Left colon (tissue), 2 donors: Measurements from ENCODE around the gene CDKN1C. TPM values are rescaled to one million over a fixed set of nuclear protein-coding genes. Genes with fewer than 3 reads are reported as not detected.
A peak's percentile ranks its signal among the peaks of the same experiment; 100 is the strongest.

Experiments
- ATAC-seq: fragments of 200-7000 bp; cut with Tn5 transposase; one replicate; pipeline ENCODE4 v1.9.1; 2020; ENCODE audit warnings: mild to moderate bottlenecking, moderate library complexity
- DNase-seq, 2 donors: peaks; one replicate each; pipeline ENCODE4 v3.0.0-alpha.2; 2020
- intact Hi-C, 2 donors: fragments of 100-400 bp; cut with DNase I in 1 of 2; cut with micrococcal nuclease in 1 of 2; formaldehyde crosslinking; loops; one replicate each; pipeline versions ENCODE4 v1.11.2 to v1.14.0; 2022; cut with DNase I, micrococcal nuclease
- total RNA-seq, 2 donors: library from RNA; stranded (reverse); fragmentation: NEBNext Ultra II Directional; extraction: Animal tissue kit (Norgen Biotek cat#: 25700); gene quantifications; one replicate each; pipeline ENCODE4 v1.2.1, GENCODE V29; 2021
- donor health status: DM: no; HTN: no; CAD: no.
- donor health status: DM: yes; HTN: yes; CAD: no.

Gene CDKN1C
- total RNA-seq, 2 donors from 2014 or later: 5.8 to 10.6 TPM

GRCh38 chr11:2862395-2863275 lies 22.9 kb downstream of the CDKN1C start:
- peak in 1 of 2 donors; percentile 18 for DNase-seq
- intact Hi-C loops: no loop called here
- ATAC-seq: peak; percentile 41

- peak; percentile 82 for ATAC-seq
- intact Hi-C loops: no loop called here
- peak; percentile 20 to 51 for DNase-seq
These were observed 24.9 kb downstream of the CDKN1C start for GRCh38 chr11:2860636-2861035.

- intact Hi-C loops: no loop called here
- no peak for DNase-seq
- ATAC-seq: no peak
These were observed 25.9 kb downstream of the CDKN1C start for GRCh38 chr11:2859699-2860037.

- intact Hi-C loops: no loop called here
- ATAC-seq (no peak), DNase-seq (no peak)
These were observed 26.4 kb downstream of the CDKN1C start for GRCh38 chr11:2858995-2859698.

GRCh38 chr11:2857918-2858317 lies 27.7 kb downstream of the CDKN1C start:
- intact Hi-C loops: no loop called here
- ATAC-seq: no peak
- no peak for DNase-seq

GRCh38 chr11:2857276-2857675 lies 28.3 kb downstream of the CDKN1C start:
- ATAC-seq (no peak), DNase-seq (no peak)
- intact Hi-C loops: no loop called here

- no peak for ATAC-seq
- DNase-seq: no peak
- intact Hi-C loops: no loop called here
These were observed 30.4 kb downstream of the CDKN1C start for GRCh38 chr11:2855162-2855561.

GRCh38 chr11:2853997-2854560 lies 31.5 kb downstream of the CDKN1C start:
- ATAC-seq (no peak), DNase-seq (no peak)
- intact Hi-C loops: no loop called here

GRCh38 chr11:2853401-2853800 lies 32.2 kb downstream of the CDKN1C start:
- intact Hi-C loops: no loop called here
- no peak for DNase-seq
- ATAC-seq: no peak

GRCh38 chr11:2849994-2850770 lies 35.4 kb downstream of the CDKN1C start:
- DNase-seq: no peak
- intact Hi-C loops: no loop called here
- no peak for ATAC-seq

GRCh38 chr11:2848497-2848896 lies 37.1 kb downstream of the CDKN1C start:
- DNase-seq (no peak), ATAC-seq (no peak)
- intact Hi-C loops: no loop called here

GRCh38 chr11:2847561-2847960 lies 38.0 kb downstream of the CDKN1C start:
- ATAC-seq (no peak), DNase-seq (no peak)
- intact Hi-C loops: no loop called here

GRCh38 chr11:2846470-2846869 lies 39.1 kb downstream of the CDKN1C start:
- DNase-seq (no peak), ATAC-seq (no peak)
- intact Hi-C loops: no loop called here

- intact Hi-C loops: no loop called here
These were observed 39.5 kb downstream of the CDKN1C start for GRCh38 chr11:2846056-2846455.

GRCh38 chr11:2844996-2845395 lies 40.6 kb downstream of the CDKN1C start:
- ATAC-seq: no peak
- DNase-seq: no peak
- intact Hi-C loops: no loop called here

More at GRCh38 chr11:2846056-2846455, 39.5 kb downstream of the CDKN1C start:
- ATAC-seq: no peak
- no peak for DNase-seq

GRCh38 chr11:2844116-2844842 lies 41.3 kb downstream of the CDKN1C start:
- intact Hi-C loops: no loop called here
- ATAC-seq: no peak
- no peak for DNase-seq

GRCh38 chr11:2843551-2843950 lies 42.0 kb downstream of the CDKN1C start:
- DNase-seq (no peak), ATAC-seq (no peak)
- intact Hi-C loops: no loop called here

GRCh38 chr11:2842876-2843275 lies 42.7 kb downstream of the CDKN1C start:
- ATAC-seq (no peak), DNase-seq (no peak)
- intact Hi-C loops: no loop called here
